Activated CD4-positive, alpha-beta T cell treated with anti-CD3 and anti-CD28 coated beads for 24 hours (primary cell): ENCODE measurements around the gene F2R.
"Not testable (repeated sequence)": the region's sequence is repeated elsewhere in the genome, so short reads cannot be mapped to it uniquely, and the experiment has no call there.

Source experiments
- DNase-seq, 2 donors: peaks; one replicate each; pipeline ENCODE4 v3.0.0-alpha.2; 2020; ENCODE audit warnings: low read depth in 2 of 2

The F2R gene

GRCh38 chr5:76755779-76756637 lies 40.1 kb downstream of the F2R start:
- no peak for DNase-seq

DNA sequence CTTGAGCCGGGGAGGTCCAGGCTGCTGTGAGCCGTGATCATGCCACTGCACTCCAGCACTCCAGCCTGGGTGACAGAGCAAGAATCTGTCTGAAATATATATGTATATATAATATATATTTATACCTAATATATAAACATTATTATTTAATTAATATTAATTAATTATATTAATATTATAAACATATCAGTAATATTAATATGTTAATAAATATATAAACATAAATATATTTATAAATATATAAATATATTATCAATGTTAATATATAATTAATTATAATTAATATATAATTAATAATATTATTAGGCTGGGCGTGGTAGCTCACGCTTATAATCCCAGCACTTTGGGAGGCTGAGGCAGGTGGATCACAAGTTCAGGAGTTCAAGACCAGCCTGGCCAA lies 41.1 kb downstream of the F2R start:
- no peak for DNase-seq

DNA sequence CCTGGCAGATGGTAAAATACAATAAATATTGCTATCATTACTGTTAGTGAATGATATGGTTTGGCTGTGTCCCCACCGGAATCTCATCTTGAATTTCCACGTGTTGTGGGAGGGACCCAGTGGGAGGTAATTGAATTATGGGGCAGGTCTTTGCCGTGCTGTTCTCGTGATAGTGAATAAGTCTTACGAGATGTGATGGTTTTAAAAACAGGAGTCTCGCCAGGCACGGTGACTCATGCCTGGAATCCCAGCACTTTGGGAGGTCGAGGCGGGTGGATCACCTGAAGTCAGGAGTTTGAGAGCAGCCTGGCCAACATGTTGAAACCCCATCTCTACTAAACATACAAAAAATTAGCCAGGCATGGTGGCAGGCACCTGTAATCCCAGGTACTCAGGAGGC lies 45.2 kb downstream of the F2R start:
- not testable (repeated sequence) for DNase-seq

DNA sequence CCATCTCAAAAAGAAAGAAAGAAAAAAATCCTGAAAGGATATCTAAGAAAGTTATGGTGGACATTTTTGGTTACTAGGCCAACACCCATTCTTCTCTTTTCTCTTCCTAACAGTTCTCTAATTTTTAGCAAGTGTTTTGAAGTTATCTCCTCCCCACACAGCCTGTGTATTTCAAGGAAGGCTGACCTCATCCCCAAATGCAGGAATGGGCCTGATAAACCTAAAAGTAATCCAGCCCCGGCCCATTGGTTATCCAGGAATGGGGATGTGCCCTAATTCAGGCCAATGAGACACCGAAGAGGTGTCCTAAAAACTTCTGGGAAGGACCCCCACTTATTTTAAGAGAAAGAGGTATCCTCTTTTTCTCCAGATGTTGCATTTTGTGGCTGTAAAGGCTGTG lies 46.6 kb downstream of the F2R start:
- no peak for DNase-seq

DNA sequence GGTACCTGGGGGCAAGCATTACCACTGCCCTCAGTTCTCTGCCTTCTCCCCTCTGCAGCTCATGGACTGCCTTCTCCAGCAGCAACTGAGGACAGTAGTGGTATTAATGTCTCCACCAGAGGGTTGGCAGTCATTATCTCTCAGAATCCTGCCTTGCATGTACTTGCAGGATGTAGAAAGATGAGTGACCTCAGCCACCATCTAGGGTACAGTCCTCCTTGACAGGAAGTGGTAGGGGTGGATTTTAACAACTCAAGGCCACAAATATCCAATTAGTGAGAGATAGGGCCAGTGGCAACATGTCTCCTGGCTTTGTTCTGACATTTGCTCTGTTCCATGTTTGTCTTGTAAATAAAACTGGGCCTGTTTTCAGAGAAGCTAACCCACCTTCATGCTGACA lies 47.2 kb downstream of the F2R start:
- no peak for DNase-seq

DNA sequence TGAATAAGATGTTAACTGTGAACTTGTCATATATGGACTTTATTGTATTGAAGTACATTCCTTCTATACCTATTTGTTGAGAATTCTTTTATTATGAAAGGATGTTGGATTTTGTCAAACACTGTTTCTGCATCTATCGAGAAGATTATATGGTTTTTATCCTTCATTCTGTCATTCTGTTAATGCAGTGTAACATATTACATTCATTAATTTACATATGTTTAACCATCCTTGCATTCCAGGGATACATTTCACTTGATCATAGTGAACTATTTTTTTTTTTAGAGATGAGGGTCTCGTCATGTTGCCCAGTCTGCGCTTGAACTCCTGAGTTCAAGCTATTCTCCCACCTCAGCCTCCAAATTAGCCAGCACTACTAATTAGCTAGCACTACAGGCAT lies 48.4 kb downstream of the F2R start:
- DNase-seq, result no peak

DNA sequence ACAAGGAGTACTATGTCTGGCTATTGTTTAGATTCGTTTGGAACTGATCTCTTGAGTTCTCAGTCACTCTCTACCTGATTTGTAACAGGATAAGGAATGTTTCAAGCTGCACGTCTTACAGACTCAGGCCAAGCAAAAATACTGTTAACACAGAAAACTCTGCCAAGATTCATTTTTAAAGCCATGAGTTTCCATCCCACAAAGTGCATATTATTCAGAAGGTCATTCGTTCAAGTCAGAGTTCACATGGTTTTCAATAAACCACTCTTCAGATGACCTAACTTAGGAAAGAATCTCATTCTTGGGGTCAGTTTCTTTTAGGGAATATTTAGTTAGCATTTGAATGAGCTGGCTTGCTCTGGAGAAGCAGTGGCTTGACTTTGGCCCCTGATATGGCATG lies 49.3 kb downstream of the F2R start:
- no peak for DNase-seq

GRCh38 chr5:76766746-76767145 lies 50.8 kb downstream of the F2R start:
- no peak for DNase-seq

DNA sequence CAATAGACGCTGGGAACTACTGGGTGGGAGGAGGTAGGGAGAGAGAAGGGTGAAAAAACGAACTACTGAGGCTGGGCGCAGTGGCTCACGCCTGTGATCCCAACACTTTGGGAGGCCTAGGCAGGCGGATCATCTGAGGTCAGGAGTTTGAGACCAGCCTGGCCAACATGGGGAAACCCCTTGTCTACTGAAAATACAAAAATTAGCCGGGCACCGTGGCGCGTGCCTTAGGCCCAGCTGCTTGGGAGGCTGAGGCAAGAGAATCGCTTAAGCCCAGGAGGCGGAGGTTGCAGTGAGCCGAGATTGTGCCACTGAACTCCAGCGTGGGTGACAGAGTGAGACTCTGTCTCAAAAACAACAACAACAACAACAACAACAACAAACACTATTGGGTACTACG lies 55.1 kb downstream of the F2R start:
- DNase-seq, result not testable (repeated sequence)

GRCh38 chr5:76771705-76772405 lies 55.9 kb downstream of the F2R start:
- no peak for DNase-seq

DNA sequence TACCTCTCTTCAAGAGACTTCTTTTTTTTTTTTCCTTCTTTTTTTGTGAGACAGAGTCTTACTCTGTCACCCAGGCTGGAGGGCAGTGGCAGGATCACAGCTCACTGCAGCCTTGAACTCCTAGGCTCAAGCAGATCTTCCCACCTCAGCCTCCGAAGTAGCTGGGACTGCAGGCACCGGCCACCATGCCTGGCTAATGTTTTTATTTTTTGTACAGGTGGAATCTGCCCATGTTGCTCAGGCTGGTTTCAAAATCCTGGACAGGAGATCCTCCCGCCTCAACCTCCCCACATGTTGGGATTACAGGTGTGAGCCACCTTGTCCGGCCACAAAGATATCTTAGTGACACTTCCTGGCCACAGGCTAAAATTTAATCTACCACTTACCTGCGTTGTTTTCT lies 60.0 kb downstream of the F2R start:
- no peak for DNase-seq

GRCh38 chr5:76776391-76776790 lies 60.5 kb downstream of the F2R start:
- DNase-seq, result no peak

GRCh38 chr5:76780616-76781015 lies 64.7 kb downstream of the F2R start:
- not testable (repeated sequence) for DNase-seq

- DNase-seq, result no peak
Observed at GRCh38 chr5:76781775-76782174, 65.8 kb downstream of the F2R start.

- DNase-seq, result no peak
Observed at GRCh38 chr5:76782444-76782843, 66.5 kb downstream of the F2R start.
